Measurements from ENCODE around the gene VEZF1.

VEZF1 gene

DNA sequence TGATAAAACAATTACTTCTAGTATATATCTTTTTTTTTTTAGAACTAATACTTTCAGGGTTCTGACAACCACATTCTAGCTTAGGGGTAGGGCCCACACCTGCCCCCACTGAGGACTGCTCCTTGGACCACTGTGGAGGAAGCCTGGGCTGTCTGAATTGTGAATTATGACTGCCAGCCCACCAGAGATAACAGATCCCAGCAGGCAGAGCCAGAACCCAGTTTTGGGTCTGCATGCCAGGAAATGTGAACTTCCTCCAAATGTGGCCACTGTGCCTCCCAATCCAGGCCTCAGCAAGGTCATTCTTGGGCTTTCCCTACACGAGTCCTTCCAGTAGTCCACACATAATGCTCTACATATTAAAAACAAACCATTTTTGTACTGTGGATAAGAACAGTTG lies 15.9 kb downstream of the VEZF1 start:
- no peak overlapping the region for H3K4me3 ChIP-seq (replicated peaks; ENCODE audit: low read depth, low read length)
- TF ChIP-seq, protein P1, sequence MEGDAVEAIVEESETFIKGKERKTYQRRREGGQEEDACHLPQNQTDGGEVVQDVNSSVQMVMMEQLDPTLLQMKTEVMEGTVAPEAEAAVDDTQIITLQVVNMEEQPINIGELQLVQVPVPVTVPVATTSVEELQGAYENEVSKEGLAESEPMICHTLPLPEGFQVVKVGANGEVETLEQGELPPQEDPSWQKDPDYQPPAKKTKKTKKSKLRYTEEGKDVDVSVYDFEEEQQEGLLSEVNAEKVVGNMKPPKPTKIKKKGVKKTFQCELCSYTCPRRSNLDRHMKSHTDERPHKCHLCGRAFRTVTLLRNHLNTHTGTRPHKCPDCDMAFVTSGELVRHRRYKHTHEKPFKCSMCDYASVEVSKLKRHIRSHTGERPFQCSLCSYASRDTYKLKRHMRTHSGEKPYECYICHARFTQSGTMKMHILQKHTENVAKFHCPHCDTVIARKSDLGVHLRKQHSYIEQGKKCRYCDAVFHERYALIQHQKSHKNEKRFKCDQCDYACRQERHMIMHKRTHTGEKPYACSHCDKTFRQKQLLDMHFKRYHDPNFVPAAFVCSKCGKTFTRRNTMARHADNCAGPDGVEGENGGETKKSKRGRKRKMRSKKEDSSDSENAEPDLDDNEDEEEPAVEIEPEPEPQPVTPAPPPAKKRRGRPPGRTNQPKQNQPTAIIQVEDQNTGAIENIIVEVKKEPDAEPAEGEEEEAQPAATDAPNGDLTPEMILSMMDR (IDR thresholded peaks at IDR 0.05; ENCODE audit: low read length, missing control alignments), result no peak

DNA sequence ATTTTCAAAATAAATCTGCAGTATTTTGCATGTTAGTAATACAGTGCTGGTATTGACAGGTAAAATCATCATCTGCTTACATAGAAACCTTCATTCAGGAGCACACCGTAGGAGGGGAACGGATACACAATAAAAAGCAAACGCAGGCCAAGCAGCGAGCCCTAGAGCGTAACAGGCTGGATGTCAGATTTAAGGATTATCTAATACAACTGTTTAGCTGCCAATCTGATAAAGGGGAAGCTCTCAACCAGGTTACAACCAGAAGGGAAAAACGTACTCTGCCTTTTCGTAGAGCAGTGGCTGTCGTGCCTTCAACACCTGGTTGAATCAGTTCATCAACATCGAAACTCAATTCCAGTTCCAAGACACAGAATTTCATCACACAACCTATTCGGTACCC lies 16.5 kb downstream of the VEZF1 start:
- TF ChIP-seq, protein P1 (IDR thresholded peaks at IDR 0.05; ENCODE audit: low read length, missing control alignments), result no peak
- H3K4me3 ChIP-seq (replicated peaks; ENCODE audit: low read depth, low read length), result no peak overlapping the region
- DNase-seq (ENCODE audit: low read depth), result no peak

More for the DNA sequence above, 15.9 kb downstream of the VEZF1 start:
- no peak for DNase-seq (ENCODE audit: low read depth)

DNA sequence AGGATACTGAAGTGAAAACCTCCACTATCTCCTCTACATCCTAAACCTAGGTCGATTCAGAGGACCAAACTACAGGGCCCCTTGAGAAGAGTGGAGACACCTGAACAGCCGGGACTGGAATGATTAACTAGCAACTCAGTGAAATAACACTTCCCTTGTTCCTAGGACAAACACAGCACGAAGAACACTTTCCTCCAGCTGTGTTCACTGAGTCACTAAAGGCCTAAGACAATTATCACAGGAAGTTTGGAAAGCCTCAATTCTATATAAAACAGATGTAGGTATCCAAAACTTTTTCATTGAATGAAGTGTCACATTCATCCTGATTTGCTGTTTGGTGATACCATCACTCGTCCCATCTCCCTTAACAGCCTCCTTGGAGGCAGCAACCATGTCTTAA lies 17.3 kb downstream of the VEZF1 start:
- no peak overlapping the region for H3K4me3 ChIP-seq (replicated peaks; ENCODE audit: low read depth, low read length)
- DNase-seq (ENCODE audit: low read depth), result no peak
- TF ChIP-seq, protein P1 (IDR thresholded peaks at IDR 0.05; ENCODE audit: low read length, missing control alignments), result no peak

DNA sequence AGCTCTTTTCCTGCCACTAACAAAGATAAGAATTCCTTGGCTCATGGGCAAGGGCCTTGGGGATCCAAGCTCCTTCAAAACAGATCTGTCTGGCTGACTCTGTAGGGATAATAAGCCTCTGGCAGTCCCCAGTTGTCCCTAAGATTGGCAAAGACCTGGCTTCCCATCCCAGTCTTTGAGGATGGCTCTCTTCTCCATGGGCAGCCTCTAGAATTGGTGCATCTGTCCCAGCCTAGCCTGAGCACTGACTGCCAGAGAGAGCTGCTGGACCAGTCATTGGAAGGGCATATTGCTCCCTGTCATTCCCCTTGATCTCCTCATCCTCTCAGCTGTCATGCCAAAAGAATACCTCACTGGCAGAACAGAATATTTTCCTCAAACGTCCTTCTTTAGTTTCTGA lies 19.6 kb downstream of the VEZF1 start:
- no peak overlapping the region for H3K4me3 ChIP-seq (replicated peaks; ENCODE audit: low read depth, low read length)
- TF ChIP-seq, protein P1 (IDR thresholded peaks at IDR 0.05; ENCODE audit: low read length, missing control alignments), result no peak
- DNase-seq (ENCODE audit: low read depth), result no peak

DNA sequence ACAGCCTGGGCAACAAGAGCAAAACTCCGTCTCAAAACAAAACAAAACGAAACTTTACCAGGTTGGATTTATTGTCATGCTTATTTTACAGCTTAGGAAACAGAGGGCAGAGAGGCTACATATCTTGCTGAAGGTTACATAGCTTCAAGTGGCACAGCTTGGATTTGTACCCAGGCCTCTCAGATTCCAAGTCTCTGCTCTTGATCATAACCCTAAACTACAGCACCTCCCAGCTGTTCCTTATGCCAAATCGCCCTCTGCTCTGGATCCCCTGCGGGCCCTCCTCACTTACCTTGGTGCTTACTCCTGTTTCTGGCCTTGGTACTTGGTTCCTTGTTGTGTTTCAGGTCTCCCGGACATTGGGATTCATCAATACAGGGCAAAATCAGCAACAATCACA lies 21.2 kb downstream of the VEZF1 start:
- TF ChIP-seq, protein P1 (IDR thresholded peaks at IDR 0.05; ENCODE audit: low read length, missing control alignments), result no peak
- no peak overlapping the region for H3K4me3 ChIP-seq (replicated peaks; ENCODE audit: low read depth, low read length)
- no peak for DNase-seq (ENCODE audit: low read depth)

DNA sequence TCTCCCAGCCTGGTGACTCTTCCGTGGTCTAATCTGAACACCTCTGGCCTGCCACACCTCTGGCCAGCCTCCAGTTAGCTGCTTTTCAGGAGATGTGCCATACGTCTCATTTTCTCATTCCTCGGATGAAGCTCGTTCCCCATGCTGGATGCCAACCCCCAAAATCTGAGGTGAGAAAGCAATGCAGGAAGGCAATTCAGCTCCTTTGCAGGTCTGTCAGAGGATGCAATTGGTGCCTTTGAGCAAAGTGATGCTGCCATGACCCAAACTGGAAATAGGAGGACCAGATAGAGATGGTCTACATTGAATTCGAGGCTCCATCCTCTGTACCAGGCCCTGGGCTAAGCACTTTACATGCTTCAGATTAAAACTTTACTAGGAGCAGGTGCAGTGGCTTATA lies 21.8 kb downstream of the VEZF1 start:
- TF ChIP-seq, protein P1 (IDR thresholded peaks at IDR 0.05; ENCODE audit: low read length, missing control alignments), result no peak

DNA sequence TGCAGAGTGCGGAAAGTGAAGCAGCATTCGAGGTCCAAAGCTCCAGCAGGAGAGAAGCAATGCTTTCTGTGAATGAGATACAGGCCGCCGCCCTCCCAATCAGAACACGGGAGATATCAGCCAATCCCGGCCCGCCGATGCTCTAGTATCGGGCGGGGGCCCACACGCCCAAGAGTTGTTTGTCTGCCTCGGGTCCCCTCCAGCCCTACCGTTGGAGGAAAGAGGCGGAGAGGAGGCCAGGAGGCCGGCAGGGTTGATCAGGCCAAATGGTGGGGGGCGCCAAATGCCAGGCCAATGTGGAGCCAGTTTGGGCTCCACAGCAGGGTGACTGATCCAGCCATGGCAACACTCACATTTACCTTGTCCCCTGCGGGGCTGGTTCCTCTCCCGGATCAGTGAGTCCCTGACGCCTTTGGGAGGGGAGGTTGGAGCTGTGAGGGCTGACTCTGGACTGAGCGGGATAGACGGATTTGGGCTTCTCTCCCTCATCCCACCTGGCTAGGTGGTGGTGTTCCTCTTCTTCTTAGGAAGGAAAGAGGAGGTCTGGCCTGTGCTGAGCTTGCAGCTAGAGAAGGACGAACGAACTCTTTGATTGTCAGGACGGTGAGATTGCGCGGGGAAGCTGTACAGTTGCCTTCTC lies 22.4 kb downstream of the VEZF1 start:
- TF ChIP-seq, protein P1 (IDR thresholded peaks at IDR 0.05; ENCODE audit: low read length, missing control alignments), result no peak
- no peak for DNase-seq (ENCODE audit: low read depth)
- no peak overlapping the region for H3K4me3 ChIP-seq (replicated peaks; ENCODE audit: low read depth, low read length)

More for the DNA sequence above, 21.8 kb downstream of the VEZF1 start:
- H3K4me3 ChIP-seq (replicated peaks; ENCODE audit: low read depth, low read length), result no peak overlapping the region
- no peak for DNase-seq (ENCODE audit: low read depth)
